CD4-positive, alpha-beta T cell treated with Interleukin-6 for 4 hours (primary cell): ENCODE data around the gene RIPOR1.

Experiments
- DNase-seq: peaks from one replicate; pipeline ENCODE4 v3.0.0-alpha.2; 2020; ENCODE audit warnings: mixed read lengths

RIPOR1 gene

GRCh38 chr16:67539271-67539670 is 10.6 kb downstream of the RIPOR1 start:
- no peak for DNase-seq

GRCh38 chr16:67539691-67540635 is 11.3 kb downstream of the RIPOR1 start:
- no peak for DNase-seq

- no peak for DNase-seq
Measured at GRCh38 chr16:67540756-67541155, 12.1 kb downstream of the RIPOR1 start.

GRCh38 chr16:67541391-67542263 is 13.0 kb downstream of the RIPOR1 start:
- DNase-seq: no peak

- DNase-seq: peak; percentile 77
Measured at GRCh38 chr16:67542464-67542863, 13.8 kb downstream of the RIPOR1 start.

- no peak for DNase-seq
Measured at GRCh38 chr16:67543036-67543435, 14.4 kb downstream of the RIPOR1 start.

- no peak for DNase-seq
Measured at GRCh38 chr16:67543582-67543981, 15.0 kb downstream of the RIPOR1 start.

- DNase-seq: no peak
Measured at GRCh38 chr16:67544329-67544841, 15.8 kb downstream of the RIPOR1 start.

- no peak for DNase-seq
Measured at GRCh38 chr16:67544844-67545664, 16.4 kb downstream of the RIPOR1 start.

GRCh38 chr16:67545665-67546024 is 17.0 kb downstream of the RIPOR1 start:
- no peak for DNase-seq

- no peak for DNase-seq
Measured at GRCh38 chr16:67546091-67546501, 17.5 kb downstream of the RIPOR1 start.

- peak; percentile 85 for DNase-seq
Measured at GRCh38 chr16:67546761-67547422, 18.3 kb downstream of the RIPOR1 start.

GRCh38 chr16:67547423-67548264 is 19.0 kb downstream of the RIPOR1 start:
- DNase-seq: peak; percentile 82

GRCh38 chr16:67548265-67549126 is 19.9 kb downstream of the RIPOR1 start:
- DNase-seq: peak; percentile 32

GRCh38 chr16:67549240-67549639 is 20.6 kb downstream of the RIPOR1 start:
- no peak for DNase-seq

- DNase-seq: no peak
Measured at GRCh38 chr16:67549936-67550335, 21.3 kb downstream of the RIPOR1 start.

- no peak for DNase-seq
Measured at GRCh38 chr16:67551091-67551490, 22.5 kb downstream of the RIPOR1 start.

GRCh38 chr16:67551972-67552371 is 23.3 kb downstream of the RIPOR1 start:
- DNase-seq: no peak

- DNase-seq: peak; percentile 33
Measured at GRCh38 chr16:67552476-67552875, 23.8 kb downstream of the RIPOR1 start.

GRCh38 chr16:67555795-67556212 is 27.2 kb downstream of the RIPOR1 start:
- DNase-seq: peak; percentile 48
